HG02798 (cell line): ENCODE data around the gene TRPC3.
A peak's percentile ranks its signal among the peaks of the same experiment; 100 is the strongest.

Experiments
- ATAC-seq: cut with Tn5 transposase; IDR thresholded peaks from one replicate; pipeline ENCODE4 v1.9.1; 2021; ENCODE audit warnings: mild to moderate bottlenecking; ENCODE audit not compliant: unreplicated experiment, poor library complexity

The TRPC3 gene

GRCh38 chr4:121879135-121879534 is 72.7 kb downstream of the TRPC3 start:
- ATAC-seq, result no peak

- no peak for ATAC-seq
Observed at GRCh38 chr4:121877041-121877773, 74.7 kb downstream of the TRPC3 start.

- ATAC-seq, result no peak
Observed at GRCh38 chr4:121876070-121876469, 75.8 kb downstream of the TRPC3 start.

- ATAC-seq, result no peak
Observed at GRCh38 chr4:121875652-121876051, 76.2 kb downstream of the TRPC3 start.

GRCh38 chr4:121873604-121874003 is 78.3 kb downstream of the TRPC3 start:
- no peak for ATAC-seq

GRCh38 chr4:121869841-121870822 is 81.7 kb downstream of the TRPC3 start, which contains the start of gene BBS7:
Gene BBS7, minus strand, starts transcription at chr4:121870474. Its CDS starts 161 bp downstream, at chr4:121870313.
- peak; percentile 99 for ATAC-seq

GRCh38 chr4:121863799-121864198 is 88.1 kb downstream of the TRPC3 start:
- ATAC-seq, result no peak

- ATAC-seq, result no peak
Observed at GRCh38 chr4:121861426-121861825, 90.4 kb downstream of the TRPC3 start.

GRCh38 chr4:121860121-121860520 is 91.7 kb downstream of the TRPC3 start:
- ATAC-seq, result no peak

GRCh38 chr4:121851354-121851753 is 100.5 kb downstream of the TRPC3 start:
- ATAC-seq, result no peak

- ATAC-seq, result no peak
Observed at GRCh38 chr4:121846662-121847061, 105.2 kb downstream of the TRPC3 start.

GRCh38 chr4:121842862-121843261 is 109.0 kb downstream of the TRPC3 start:
- no peak for ATAC-seq

GRCh38 chr4:121838136-121838535 is 113.7 kb downstream of the TRPC3 start:
- ATAC-seq, result no peak

GRCh38 chr4:121829511-121829910 is 122.3 kb downstream of the TRPC3 start:
- ATAC-seq, result no peak
